NCI-H2107 treated with DMSO at 0.1 percent for 48 hours (cell line): Measurements from ENCODE around the gene IL18RAP.

ENCODE experiments used
- DNase-seq: peaks from one replicate; lab custom pipeline; 2025; ENCODE audit not compliant: unreplicated experiment; lab: John Stamatoyannopoulos, UW

The IL18RAP gene

GRCh38 chr2:102451968-102452367 lies 29.0 kb downstream of the IL18RAP start:
- no peak for DNase-seq

GRCh38 chr2:102453501-102453900 lies 30.5 kb downstream of the IL18RAP start:
- no peak for DNase-seq

GRCh38 chr2:102455061-102455670 lies 32.2 kb downstream of the IL18RAP start:
- DNase-seq = no peak

GRCh38 chr2:102460467-102460866 lies 37.5 kb downstream of the IL18RAP start:
- DNase-seq = no peak

- DNase-seq = no peak
Observed at GRCh38 chr2:102461188-102461587, 38.2 kb downstream of the IL18RAP start.

- DNase-seq = no peak
Observed at GRCh38 chr2:102463160-102463559, 40.2 kb downstream of the IL18RAP start.

GRCh38 chr2:102470168-102470567 lies 47.2 kb downstream of the IL18RAP start:
- no peak for DNase-seq

GRCh38 chr2:102473020-102473419 lies 50.1 kb downstream of the IL18RAP start, which contains the start of gene SLC9A4:
SLC9A4 (plus strand) TSS chr2:102473226; CDS start chr2:102473760, 534 bp downstream.
- peak; percentile 3 for DNase-seq

GRCh38 chr2:102473631-102474030 lies 50.7 kb downstream of the IL18RAP start:
- DNase-seq = no peak

GRCh38 chr2:102474785-102475184 lies 51.8 kb downstream of the IL18RAP start:
- no peak for DNase-seq

GRCh38 chr2:102478686-102479470 lies 55.9 kb downstream of the IL18RAP start:
- DNase-seq = no peak

GRCh38 chr2:102480285-102481195 lies 57.6 kb downstream of the IL18RAP start:
- DNase-seq = no peak

GRCh38 chr2:102481931-102482330 lies 59.0 kb downstream of the IL18RAP start:
- DNase-seq = no peak

- no peak for DNase-seq
Observed at GRCh38 chr2:102483086-102483485, 60.1 kb downstream of the IL18RAP start.

GRCh38 chr2:102484310-102485061 lies 61.5 kb downstream of the IL18RAP start:
- no peak for DNase-seq

- DNase-seq = no peak
Observed at GRCh38 chr2:102485147-102485785, 62.3 kb downstream of the IL18RAP start.

- no peak for DNase-seq
Observed at GRCh38 chr2:102486941-102487702, 64.2 kb downstream of the IL18RAP start.

- DNase-seq = no peak
Observed at GRCh38 chr2:102487761-102488462, 65.0 kb downstream of the IL18RAP start.

GRCh38 chr2:102489646-102490045 lies 66.7 kb downstream of the IL18RAP start:
- DNase-seq = no peak
